Measurements from ENCODE around the gene MANBA. TPM values are rescaled to one million over a fixed set of nuclear protein-coding genes. Genes with fewer than 3 reads are reported as not detected.
"Not testable (repeated sequence)": the region's sequence is repeated elsewhere in the genome, so short reads cannot be mapped to it uniquely, and the experiment has no call there.

Gene MANBA
- total RNA-seq, 1 experiment from 2014 or later, result 22.5 TPM

- no peak for DNase-seq (ENCODE audit: low read depth)
Observed at GRCh38 chr4:102761906-102762305, 1.1 kb upstream of the MANBA start.

- DNase-seq (ENCODE audit: low read depth), result no peak
Observed at GRCh38 chr4:102761296-102761701, 531 bp upstream of the MANBA start.

GRCh38 chr4:102759831-102760644 lies 730 bp downstream of the MANBA start:
- peak; percentile 34 for DNase-seq (ENCODE audit: low read depth)

- no peak for DNase-seq (ENCODE audit: low read depth)
Observed at GRCh38 chr4:102758241-102759160, 2.3 kb downstream of the MANBA start.

- no peak for DNase-seq (ENCODE audit: low read depth)
Observed at GRCh38 chr4:102757681-102758080, 3.1 kb downstream of the MANBA start.

- DNase-seq (ENCODE audit: low read depth), result no peak
Observed at GRCh38 chr4:102754044-102754443, 6.7 kb downstream of the MANBA start.

GRCh38 chr4:102751941-102752340 lies 8.8 kb downstream of the MANBA start:
- DNase-seq (ENCODE audit: low read depth), result no peak

GRCh38 chr4:102743352-102743751 lies 17.4 kb downstream of the MANBA start:
- DNase-seq (ENCODE audit: low read depth), result not testable (repeated sequence)

GRCh38 chr4:102738802-102739201 lies 22.0 kb downstream of the MANBA start:
- not testable (repeated sequence) for DNase-seq (ENCODE audit: low read depth)

GRCh38 chr4:102736636-102737549 lies 23.9 kb downstream of the MANBA start:
- DNase-seq (ENCODE audit: low read depth), result no peak

- DNase-seq (ENCODE audit: low read depth), result no peak
Observed at GRCh38 chr4:102735582-102735981, 25.2 kb downstream of the MANBA start.

- DNase-seq (ENCODE audit: low read depth), result no peak
Observed at GRCh38 chr4:102734591-102735385, 26.0 kb downstream of the MANBA start.

- no peak for DNase-seq (ENCODE audit: low read depth)
Observed at GRCh38 chr4:102734116-102734515, 26.7 kb downstream of the MANBA start.

GRCh38 chr4:102733084-102733483 lies 27.7 kb downstream of the MANBA start:
- no peak for DNase-seq (ENCODE audit: low read depth)

GRCh38 chr4:102732678-102733077 lies 28.1 kb downstream of the MANBA start:
- no peak for DNase-seq (ENCODE audit: low read depth)

GRCh38 chr4:102730968-102731533 lies 29.7 kb downstream of the MANBA start:
- no peak for DNase-seq (ENCODE audit: low read depth)

GRCh38 chr4:102729486-102729885 lies 31.3 kb downstream of the MANBA start:
- not testable (repeated sequence) for DNase-seq (ENCODE audit: low read depth)

GRCh38 chr4:102726919-102727318 lies 33.8 kb downstream of the MANBA start:
- not testable (repeated sequence) for DNase-seq (ENCODE audit: low read depth)

- no peak for DNase-seq (ENCODE audit: low read depth)
Observed at GRCh38 chr4:102726068-102726467, 34.7 kb downstream of the MANBA start.

GRCh38 chr4:102725229-102725628 lies 35.5 kb downstream of the MANBA start:
- no peak for DNase-seq (ENCODE audit: low read depth)

Measured in RPMI7951 (cell line).